ENCODE measurements around the gene TRIM28.
"Not testable (repeated sequence)": the region's sequence is repeated elsewhere in the genome, so short reads cannot be mapped to it uniquely, and the experiment has no call there.

The TRIM28 gene

GRCh38 chr19:58543826-58544590 is at the start of gene TRIM28:
TRIM28 (plus strand) TSS chr19:58544064; CDS start chr19:58544758, 694 bp downstream.
- peak; percentile 97 for DNase-seq (ENCODE audit: low spot score)
- no peak for FAIRE-seq

GRCh38 chr19:58497634-58498170 is 46.2 kb upstream of the TRIM28 start:
- DNase-seq (ENCODE audit: low spot score) (no peak), FAIRE-seq (no peak)

GRCh38 chr19:58498316-58499020 is 45.4 kb upstream of the TRIM28 start:
- no peak for FAIRE-seq
- DNase-seq (ENCODE audit: low spot score), result no peak

GRCh38 chr19:58499021-58499927 is 44.6 kb upstream of the TRIM28 start:
- FAIRE-seq (no peak), DNase-seq (ENCODE audit: low spot score) (peak; percentile 93)

DNA sequence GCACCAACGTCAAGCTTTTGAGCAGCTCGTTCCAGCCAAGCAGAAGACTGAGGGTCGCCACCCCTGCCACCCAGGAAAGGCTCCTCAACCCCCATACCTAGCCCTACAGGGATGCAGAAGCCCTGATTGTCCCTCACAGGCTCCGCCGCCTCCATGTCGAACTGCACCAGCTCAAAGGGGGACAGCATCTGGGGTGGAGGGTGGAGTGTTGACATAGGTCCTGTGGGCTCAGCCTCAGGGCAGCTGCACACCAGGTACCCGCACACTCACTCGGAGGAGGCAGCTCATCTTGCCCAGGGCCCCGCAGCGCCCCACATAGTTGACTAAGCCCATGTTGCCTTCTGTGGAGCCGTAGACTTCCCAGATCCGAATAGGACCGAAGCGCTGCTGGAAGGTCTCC is 43.6 kb upstream of the TRIM28 start:
- no peak for FAIRE-seq

GRCh38 chr19:58507602-58508223 is 36.2 kb upstream of the TRIM28 start:
- FAIRE-seq; DNase-seq (ENCODE audit: low spot score): not testable (repeated sequence)

More for the DNA sequence above, 43.6 kb upstream of the TRIM28 start:
- no peak for DNase-seq (ENCODE audit: low spot score)

DNA sequence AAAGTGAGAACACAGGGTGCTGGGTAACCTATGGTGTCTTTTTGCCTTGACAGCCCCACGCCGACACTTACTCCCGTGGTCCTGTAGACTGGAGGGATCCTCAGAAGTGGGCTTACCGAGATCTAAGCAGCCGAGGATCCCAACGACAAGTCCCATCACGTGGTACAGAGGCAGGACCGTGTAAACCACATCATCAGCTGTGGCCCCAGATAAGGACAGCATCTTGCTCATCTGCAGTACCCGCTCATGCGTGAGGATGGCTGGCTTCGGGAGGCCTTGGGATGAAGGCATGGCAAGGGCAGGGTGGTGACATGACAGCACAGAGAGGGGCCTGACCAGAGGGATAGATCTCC is 34.2 kb upstream of the TRIM28 start:
- no peak for DNase-seq (ENCODE audit: low spot score)
- FAIRE-seq, result no peak

DNA sequence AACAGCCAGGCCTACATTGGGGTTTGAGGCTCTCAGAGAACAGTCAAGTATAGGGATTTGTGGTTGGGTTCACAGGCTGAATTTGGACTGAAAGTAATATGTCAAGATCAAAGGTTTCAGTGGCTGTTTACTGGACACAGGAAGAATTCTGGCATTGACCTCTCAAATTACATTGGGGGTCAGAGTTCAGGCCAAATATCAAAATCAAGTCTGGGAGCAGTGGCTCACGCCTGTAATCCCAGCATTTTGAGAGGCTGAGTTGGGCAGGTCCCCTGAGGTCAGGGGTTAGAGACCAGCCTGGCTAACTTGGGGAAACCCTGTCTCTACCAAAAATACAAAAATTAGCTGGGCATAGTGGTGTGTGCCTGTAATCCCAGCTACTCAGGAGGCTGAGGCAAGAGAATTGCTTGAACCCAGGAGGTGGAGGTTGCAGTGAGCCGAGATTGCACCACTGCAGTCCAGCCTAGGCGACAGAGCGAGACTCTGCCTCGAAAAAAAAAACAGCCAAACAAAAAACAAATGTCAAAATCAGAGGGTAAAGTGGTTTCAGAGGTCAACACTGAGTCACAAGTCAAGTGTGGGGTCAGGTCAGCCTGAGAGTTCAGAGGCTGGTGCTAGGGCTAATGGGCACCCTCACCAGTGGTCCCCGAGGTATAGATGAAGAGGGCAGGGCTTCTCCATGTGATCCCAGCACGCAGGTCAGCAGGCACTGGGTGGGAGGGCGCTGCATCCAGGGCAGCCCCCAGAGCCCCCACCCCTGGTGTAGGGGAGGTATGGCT is 33.6 kb upstream of the TRIM28 start:
- FAIRE-seq, result no peak
- DNase-seq (ENCODE audit: low spot score), result no peak

GRCh38 chr19:58511353-58512208 is 32.3 kb upstream of the TRIM28 start, which contains the start of gene SLC27A5:
SLC27A5 (minus strand) TSS chr19:58511992; CDS start chr19:58511955, 37 bp downstream.
- DNase-seq (ENCODE audit: low spot score) (no peak), FAIRE-seq (no peak)

DNA sequence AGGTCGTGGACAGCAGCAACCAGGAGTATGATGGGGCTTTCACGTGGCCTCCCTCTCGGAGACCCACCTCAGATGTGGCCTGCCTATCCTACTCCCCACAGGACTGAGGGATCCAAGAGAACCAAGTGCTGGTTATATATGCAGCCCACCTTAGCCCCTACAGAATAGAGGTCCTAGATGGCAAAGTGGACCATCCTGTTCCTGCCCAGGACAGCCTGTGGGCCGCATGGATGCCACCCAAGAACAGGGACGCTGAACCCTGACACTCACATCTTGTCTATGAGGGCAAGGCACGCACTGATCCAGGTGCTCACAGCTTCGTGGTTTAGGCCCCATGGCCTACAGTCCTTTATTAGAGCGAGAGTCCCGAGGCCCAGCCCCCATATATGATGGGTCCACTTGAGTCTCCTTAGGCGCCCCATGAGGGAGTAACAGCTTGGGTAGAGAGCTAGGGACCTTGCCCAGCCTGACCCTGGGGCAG is 30.6 kb upstream of the TRIM28 start:
- DNase-seq (ENCODE audit: low spot score) (no peak), FAIRE-seq (no peak)

- no peak for DNase-seq (ENCODE audit: low spot score)
- FAIRE-seq, result no peak
Observed at GRCh38 chr19:58513694-58514563, 29.9 kb upstream of the TRIM28 start.

DNA sequence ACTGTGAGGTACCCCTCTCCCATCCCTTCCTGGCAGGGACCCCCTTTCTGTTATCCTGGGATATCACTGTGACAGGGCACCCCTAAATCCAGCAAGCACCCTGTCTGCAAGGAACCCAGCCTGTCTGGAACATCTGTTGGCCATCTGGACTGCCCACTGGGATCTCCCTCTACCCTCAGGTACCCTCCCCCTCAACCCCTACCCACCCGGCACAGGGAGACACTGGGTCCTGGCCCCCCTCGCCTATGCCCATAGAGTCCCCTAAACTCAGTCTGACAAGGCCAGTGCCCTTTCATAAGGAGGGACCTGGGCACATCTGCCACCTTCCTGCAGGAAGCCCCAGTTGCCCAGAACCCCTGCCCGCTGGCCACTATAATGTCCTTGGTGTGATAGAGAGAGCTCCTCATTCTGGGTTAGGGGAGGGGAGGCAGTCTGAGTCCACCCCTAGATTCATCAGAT is 29.3 kb upstream of the TRIM28 start:
- FAIRE-seq (no peak), DNase-seq (ENCODE audit: low spot score) (no peak)

DNA sequence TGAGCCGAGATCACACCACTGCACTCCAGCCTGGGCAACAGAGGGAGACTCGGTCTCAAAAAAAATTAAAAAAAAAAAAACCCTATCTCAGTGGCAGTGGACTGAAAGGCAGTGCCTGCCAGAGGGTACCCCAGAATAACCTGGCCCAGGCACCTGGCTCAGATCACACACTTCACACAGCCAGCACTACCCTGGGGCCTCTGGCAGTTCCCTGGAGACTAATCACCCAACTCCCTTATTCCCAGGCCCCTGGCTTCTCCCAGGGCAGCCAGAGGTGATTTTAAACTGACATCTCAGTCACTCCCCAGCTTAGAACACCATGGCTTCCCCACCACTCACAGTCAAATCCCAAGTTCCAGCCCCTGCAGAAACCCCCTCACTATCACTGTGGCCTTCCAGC is 28.6 kb upstream of the TRIM28 start:
- no peak for DNase-seq (ENCODE audit: low spot score)
- FAIRE-seq, result no peak

DNA sequence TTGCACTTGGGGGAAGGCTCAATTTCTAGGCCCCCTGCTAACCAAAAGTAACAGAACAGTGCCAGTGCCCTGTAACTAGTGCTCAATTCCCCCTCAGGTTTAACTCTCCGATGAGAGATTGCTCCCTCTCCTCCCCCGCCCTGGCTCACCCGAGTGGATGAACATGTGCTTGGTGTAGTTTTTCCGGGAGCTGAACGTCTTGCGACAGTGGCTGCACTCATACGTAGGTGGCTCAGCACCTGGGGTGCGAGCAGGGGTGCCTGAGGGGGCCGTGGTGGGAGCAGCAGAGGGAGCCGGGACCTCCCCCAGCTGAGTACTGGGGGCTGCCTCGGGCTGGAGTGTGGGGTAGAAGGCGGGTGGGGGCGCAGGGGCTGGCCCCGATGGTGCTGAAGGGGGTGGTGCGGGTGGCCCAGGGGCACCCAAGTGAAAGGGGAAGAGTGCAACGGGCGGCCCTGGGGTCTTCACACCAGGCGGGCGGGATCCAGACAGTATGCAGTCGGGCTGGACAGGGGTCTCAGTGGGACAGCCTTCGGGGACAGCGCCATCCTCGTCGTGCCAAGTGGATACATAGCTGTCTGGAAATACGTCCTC is 27.5 kb upstream of the TRIM28 start:
- FAIRE-seq (no peak), DNase-seq (ENCODE audit: low spot score) (no peak)

GRCh38 chr19:58516964-58517833 is 26.7 kb upstream of the TRIM28 start:
- FAIRE-seq (no peak), DNase-seq (ENCODE audit: low spot score) (no peak)

DNA sequence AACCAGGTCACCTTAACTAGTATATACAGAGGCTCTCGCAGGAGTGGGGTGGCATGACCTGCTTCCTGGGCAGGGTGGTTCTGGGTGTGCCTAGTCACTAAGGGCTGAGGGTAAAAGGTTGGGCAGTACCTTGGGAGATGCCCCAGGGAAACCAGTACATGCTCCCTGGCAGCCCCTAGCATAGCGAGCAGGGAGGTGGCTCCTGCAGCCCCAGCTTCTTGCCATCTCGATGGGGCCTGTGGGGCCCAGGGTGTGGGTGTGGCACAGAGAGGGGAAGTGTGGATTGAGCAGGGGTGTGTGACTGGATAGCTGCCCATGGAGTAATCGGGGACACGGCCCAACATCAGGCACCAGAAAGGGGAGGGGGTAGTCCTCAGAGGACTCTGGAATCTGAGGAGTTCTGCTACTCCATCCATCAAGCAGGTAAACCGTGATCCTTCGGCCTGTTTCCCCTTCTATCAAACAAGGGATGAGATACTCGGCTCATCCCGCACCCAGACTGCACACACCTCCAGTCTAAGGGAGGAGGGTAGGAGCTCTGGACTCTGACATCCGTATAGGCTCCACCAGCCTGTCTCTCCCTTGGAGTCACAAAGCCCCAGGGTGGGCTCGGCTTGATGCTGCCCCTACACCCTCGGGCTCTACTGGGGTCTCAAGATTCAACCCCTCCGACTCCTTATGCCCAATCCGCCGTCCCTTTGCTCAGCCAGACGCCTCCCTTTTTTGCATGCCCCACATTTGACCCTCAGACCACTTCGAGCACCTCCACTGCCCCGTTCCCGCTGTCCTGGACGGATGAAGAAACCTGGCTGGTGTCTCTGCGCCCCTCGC is 25.4 kb upstream of the TRIM28 start:
- no peak for DNase-seq (ENCODE audit: low spot score)
- no peak for FAIRE-seq
